Measurements from ENCODE around the gene GINS2. TPM values are rescaled to one million over a fixed set of nuclear protein-coding genes. Genes with fewer than 3 reads are reported as not detected.

The GINS2 gene
- total RNA-seq, 1 experiment from 2014 or later, result 38.0 TPM

DNA sequence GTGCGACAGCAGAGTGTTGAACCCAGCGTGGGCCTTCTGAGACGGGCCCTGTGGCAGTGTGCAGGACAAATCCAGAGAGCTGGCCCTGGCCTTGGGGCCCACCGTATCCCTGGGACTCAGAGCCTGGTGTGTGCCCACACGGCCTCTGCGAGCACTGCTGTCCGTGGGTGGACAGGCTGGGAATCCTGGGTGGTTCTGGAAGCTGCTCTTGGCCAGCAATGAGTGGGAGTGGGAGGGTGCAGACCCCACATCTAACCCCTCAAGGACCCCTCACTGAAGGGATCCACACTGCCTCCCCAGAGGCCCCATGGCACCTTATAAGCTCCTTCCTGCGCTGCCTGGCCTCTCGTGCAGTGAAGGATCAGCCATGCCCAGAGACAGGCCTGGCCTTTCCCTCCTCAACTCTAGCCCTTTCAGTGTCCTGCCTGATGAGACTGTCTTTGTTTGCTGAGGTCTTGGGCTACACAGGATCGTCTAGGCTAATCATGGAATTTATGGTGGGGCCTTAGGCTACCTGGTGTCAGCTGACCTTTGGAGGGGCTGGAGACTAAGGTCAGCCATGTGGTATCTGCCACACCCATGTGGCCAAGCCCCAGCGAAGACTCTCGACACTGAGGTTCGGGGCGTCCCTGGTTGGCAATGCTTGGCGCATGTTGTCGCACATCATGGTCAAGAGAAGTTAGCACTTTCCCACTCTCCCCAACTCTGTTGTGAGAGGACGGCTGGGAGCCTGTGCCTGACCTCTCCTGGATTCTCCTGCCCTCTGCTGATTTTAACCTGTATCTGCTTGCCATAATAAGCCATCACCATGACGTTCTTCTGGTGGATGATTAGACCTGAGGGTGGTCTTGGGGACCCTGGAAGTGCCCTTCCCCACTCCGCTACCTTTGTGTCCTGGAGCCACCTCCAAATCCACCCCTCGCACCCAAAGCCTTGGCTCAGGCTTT, 16.4 kb upstream of the GINS2 start (continued):
- no peak for TF ChIP-seq ZNF138 (CRISPR knock-in tag; conservative IDR thresholded peaks at IDR 0.05)
- TF ChIP-seq JAZF1 (CRISPR knock-in tag; IDR thresholded peaks at IDR 0.05), result no peak

DNA sequence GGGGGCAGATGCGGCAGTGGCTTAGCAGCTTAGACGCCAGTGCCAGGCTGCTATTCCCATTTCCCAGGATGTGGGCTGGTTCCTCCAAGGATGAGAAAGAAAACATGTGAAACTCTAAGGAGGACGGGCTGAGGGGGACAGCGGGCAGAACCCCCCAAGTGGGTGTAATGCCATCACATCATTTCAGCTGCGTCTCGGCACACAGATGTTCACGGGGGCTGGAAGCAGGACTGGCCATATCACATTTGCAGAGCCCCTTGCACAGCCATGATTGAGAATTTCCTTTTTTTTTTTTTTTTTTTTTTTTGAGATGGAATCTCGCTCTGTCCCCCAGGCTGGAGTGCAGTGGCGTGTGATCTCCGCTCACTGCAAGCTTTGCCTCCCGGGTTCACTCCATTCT, 15.3 kb upstream of the GINS2 start:
- H3K4me1 Mint-ChIP-seq, result 0 out of 2 replicates have a peak, but pooled peaks cover 6% of the 10 kb centered on the region
- no peaks in the 10 kb centered on the region for H3K9me3 Mint-ChIP-seq
- ChIA-PET POLR2A (no interaction called here), CTCF (interaction anchor here (1.4 to 1.8 kb wide), 2 partner anchors 14 to 88 kb away, joined by 4 to 7 read pairs; no protein-coding TSS in a partner anchor)
- DNase-seq (ENCODE audit: low spot score) (no peak), ATAC-seq (no peak)
- H3K4me3 Mint-ChIP-seq, result no peak overlapping the region
- TF ChIP-seq SOX15 (CRISPR knock-in tag; IDR thresholded peaks at IDR 0.05) (no peak), ZNF138 (CRISPR knock-in tag; conservative IDR thresholded peaks at IDR 0.05) (no peak), IRF2 (CRISPR knock-in tag; IDR thresholded peaks at IDR 0.05; ENCODE audit: borderline replicate concordance, low read depth) (no peak), MYBL2 (CRISPR knock-in tag; IDR thresholded peaks at IDR 0.05) (no peak), NR3C1 (CRISPR knock-in tag; conservative IDR thresholded peaks at IDR 0.05; ENCODE audit: low read depth) (no peak), SMAD4 (CRISPR knock-in tag; IDR thresholded peaks at IDR 0.05) (no peak), RELA (CRISPR knock-in tag; IDR thresholded peaks at IDR 0.05; ENCODE audit: borderline replicate concordance) (no peak), TP53 (CRISPR knock-in tag; IDR thresholded peaks at IDR 0.05) (no peak), ZNF121 (CRISPR knock-in tag; IDR thresholded peaks at IDR 0.05) (no peak), OVOL2 (CRISPR knock-in tag; IDR thresholded peaks at IDR 0.05; ENCODE audit: borderline replicate concordance) (no peak)
- TF ChIP-seq, protein P1, sequence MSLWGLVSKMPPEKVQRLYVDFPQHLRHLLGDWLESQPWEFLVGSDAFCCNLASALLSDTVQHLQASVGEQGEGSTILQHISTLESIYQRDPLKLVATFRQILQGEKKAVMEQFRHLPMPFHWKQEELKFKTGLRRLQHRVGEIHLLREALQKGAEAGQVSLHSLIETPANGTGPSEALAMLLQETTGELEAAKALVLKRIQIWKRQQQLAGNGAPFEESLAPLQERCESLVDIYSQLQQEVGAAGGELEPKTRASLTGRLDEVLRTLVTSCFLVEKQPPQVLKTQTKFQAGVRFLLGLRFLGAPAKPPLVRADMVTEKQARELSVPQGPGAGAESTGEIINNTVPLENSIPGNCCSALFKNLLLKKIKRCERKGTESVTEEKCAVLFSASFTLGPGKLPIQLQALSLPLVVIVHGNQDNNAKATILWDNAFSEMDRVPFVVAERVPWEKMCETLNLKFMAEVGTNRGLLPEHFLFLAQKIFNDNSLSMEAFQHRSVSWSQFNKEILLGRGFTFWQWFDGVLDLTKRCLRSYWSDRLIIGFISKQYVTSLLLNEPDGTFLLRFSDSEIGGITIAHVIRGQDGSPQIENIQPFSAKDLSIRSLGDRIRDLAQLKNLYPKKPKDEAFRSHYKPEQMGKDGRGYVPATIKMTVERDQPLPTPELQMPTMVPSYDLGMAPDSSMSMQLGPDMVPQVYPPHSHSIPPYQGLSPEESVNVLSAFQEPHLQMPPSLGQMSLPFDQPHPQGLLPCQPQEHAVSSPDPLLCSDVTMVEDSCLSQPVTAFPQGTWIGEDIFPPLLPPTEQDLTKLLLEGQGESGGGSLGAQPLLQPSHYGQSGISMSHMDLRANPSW (CRISPR knock-in tag; conservative IDR thresholded peaks at IDR 0.05; ENCODE audit: low read depth), result no peak
- TF ChIP-seq, protein P2, sequence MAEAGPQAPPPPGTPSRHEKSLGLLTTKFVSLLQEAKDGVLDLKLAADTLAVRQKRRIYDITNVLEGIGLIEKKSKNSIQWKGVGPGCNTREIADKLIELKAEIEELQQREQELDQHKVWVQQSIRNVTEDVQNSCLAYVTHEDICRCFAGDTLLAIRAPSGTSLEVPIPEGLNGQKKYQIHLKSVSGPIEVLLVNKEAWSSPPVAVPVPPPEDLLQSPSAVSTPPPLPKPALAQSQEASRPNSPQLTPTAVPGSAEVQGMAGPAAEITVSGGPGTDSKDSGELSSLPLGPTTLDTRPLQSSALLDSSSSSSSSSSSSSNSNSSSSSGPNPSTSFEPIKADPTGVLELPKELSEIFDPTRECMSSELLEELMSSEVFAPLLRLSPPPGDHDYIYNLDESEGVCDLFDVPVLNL (CRISPR knock-in tag; IDR thresholded peaks at IDR 0.05; ENCODE audit: borderline replicate concordance, low read depth), result no peak
- TF ChIP-seq, protein P3, sequence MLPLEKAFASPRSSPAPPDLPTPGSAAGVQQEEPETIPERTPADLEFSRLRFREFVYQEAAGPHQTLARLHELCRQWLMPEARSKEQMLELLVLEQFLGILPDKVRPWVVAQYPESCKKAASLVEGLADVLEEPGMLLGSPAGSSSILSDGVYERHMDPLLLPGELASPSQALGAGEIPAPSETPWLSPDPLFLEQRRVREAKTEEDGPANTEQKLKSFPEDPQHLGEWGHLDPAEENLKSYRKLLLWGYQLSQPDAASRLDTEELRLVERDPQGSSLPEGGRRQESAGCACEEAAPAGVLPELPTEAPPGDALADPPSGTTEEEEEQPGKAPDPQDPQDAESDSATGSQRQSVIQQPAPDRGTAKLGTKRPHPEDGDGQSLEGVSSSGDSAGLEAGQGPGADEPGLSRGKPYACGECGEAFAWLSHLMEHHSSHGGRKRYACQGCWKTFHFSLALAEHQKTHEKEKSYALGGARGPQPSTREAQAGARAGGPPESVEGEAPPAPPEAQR (CRISPR knock-in tag; IDR thresholded peaks at IDR 0.05), result no peak
- TF ChIP-seq, protein P4, sequence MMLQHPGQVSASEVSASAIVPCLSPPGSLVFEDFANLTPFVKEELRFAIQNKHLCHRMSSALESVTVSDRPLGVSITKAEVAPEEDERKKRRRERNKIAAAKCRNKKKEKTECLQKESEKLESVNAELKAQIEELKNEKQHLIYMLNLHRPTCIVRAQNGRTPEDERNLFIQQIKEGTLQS (CRISPR knock-in tag; conservative IDR thresholded peaks at IDR 0.05), result no peak
- TF ChIP-seq, protein P5, sequence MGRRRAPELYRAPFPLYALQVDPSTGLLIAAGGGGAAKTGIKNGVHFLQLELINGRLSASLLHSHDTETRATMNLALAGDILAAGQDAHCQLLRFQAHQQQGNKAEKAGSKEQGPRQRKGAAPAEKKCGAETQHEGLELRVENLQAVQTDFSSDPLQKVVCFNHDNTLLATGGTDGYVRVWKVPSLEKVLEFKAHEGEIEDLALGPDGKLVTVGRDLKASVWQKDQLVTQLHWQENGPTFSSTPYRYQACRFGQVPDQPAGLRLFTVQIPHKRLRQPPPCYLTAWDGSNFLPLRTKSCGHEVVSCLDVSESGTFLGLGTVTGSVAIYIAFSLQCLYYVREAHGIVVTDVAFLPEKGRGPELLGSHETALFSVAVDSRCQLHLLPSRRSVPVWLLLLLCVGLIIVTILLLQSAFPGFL (CRISPR knock-in tag; IDR thresholded peaks at IDR 0.05; ENCODE audit: borderline replicate concordance), result no peak
- TF ChIP-seq, protein P6, sequence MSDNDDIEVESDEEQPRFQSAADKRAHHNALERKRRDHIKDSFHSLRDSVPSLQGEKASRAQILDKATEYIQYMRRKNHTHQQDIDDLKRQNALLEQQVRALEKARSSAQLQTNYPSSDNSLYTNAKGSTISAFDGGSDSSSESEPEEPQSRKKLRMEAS (CRISPR knock-in tag; IDR thresholded peaks at IDR 0.05), result no peak
- no peak overlapping the region for H3K27ac Mint-ChIP-seq
- no peaks in the 10 kb centered on the region for H3K27me3 Mint-ChIP-seq (ENCODE audit: low read depth)
- no peaks in the 10 kb centered on the region for H3K36me3 Mint-ChIP-seq
